GM21381 (cell line): ENCODE results near the gene RBM48.
"Not testable (repeated sequence)": the region's sequence is repeated elsewhere in the genome, so short reads cannot be mapped to it uniquely, and the experiment has no call there.

Experiments used
- ATAC-seq: cut with Tn5 transposase; IDR thresholded peaks from one replicate; pipeline ENCODE4 v1.9.1; 2021; ENCODE audit warnings: mild to moderate bottlenecking, moderate library complexity; ENCODE audit not compliant: unreplicated experiment

The RBM48 gene

GRCh38 chr7:92543542-92543941 lies 14.9 kb downstream of the RBM48 start:
- not testable (repeated sequence) for ATAC-seq

DNA sequence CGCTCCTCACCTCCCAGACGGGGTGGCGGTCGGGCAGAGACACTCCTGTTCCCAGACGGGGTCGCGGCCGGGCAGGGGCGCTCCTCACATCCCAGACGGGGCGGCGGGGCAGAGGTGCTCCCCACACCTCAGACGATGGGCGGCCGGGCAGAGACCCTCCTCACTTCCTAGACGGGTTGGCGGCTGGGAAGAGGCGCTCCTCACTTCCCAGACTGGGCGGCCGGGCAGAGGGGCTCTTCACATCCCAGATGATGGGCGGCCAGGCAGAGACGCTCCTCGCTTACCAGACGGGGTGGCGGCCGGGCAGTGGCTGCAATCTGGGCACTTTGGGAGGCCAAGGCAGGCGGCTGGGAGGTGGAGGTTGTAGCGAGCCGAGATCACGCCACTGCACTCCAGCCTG lies 16.5 kb downstream of the RBM48 start:
- not testable (repeated sequence) for ATAC-seq

GRCh38 chr7:92546856-92547497 lies 18.4 kb downstream of the RBM48 start:
- no peak for ATAC-seq

DNA sequence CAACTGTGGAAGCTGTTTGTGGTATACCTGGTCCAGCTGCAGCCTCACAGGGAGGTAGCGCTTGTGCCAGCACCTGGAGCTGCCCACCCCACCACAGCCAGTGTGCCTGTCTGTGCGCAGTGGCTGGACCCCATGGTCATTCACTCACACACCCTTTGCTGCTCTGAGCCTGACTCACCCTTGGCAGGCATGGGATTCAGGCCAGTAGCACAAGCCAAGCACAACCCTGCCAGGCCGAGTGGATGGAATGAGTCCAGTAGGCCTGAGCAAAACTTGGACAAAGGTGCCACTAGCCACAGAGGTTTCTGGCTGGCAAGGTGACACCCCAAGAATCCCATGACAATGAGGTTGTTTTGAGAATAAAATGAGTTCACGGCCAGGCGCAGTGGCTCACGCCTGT lies 19.0 kb downstream of the RBM48 start:
- no peak for ATAC-seq

GRCh38 chr7:92550194-92550593 lies 21.6 kb downstream of the RBM48 start:
- ATAC-seq = no peak

GRCh38 chr7:92557249-92557648 lies 28.7 kb downstream of the RBM48 start:
- no peak for ATAC-seq

GRCh38 chr7:92557808-92558362 lies 29.3 kb downstream of the RBM48 start:
- ATAC-seq = no peak

GRCh38 chr7:92560602-92561001 lies 32.0 kb downstream of the RBM48 start:
- no peak for ATAC-seq

DNA sequence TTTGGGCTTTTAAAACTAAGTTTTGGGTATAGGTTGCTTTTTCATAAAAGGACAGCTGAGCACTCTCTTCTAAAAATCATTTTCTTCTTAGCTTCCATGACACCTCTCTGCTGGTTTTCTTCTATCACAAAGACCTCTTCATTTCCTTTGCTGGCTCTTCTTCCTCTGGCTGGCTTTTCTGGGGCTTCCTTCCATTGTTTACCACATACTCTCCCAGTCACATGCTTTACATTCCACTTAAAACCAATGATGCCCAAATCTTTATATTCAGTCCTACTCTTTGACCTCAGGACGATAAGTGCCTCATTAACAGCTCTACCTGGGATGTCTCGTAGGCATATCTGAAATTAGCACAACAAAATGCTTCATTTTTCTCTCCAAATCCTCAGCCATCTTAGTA lies 34.8 kb downstream of the RBM48 start:
- ATAC-seq = no peak

GRCh38 chr7:92567460-92567859 lies 38.9 kb downstream of the RBM48 start:
- ATAC-seq = no peak

DNA sequence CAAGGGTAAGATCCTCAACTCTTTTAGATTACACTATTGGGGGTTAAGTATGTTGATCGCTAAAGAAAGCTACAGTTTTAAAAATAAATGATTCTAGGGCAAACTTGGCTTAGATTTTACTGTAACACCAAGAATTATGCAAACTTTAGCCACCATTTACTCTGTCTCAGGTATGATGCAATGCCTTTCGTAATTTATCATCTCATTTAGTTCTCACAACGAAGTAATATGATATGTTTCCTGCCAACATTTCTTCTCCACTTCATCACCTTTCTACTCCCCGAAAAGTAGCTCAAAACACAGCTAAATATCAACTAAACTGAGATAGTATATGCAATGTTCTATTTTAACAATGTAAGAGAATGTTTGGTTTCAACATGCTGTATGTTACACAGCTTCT lies 40.5 kb downstream of the RBM48 start:
- no peak for ATAC-seq

DNA sequence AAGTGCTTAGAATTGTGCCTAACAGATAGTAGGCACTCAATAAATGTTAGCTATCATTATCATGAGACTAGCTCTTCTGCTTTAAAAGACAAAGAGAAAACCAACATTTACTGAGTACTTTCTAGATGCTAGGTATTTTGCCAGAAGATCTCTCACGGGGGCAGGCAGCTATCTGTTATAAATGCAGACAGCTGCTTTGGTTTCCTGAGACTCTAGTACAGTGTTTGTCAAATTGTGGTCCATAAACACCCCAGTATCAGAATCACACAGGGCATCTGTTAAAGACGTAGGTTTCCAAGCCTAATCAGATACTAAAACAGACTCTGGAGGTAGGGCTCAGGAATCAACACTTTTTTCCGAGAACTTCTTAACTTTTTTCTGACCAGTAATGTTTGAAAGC lies 47.7 kb downstream of the RBM48 start:
- no peak for ATAC-seq

GRCh38 chr7:92582948-92583347 lies 54.4 kb downstream of the RBM48 start:
- no peak for ATAC-seq

- no peak for ATAC-seq
Observed at GRCh38 chr7:92584953-92585352, 56.4 kb downstream of the RBM48 start.

DNA sequence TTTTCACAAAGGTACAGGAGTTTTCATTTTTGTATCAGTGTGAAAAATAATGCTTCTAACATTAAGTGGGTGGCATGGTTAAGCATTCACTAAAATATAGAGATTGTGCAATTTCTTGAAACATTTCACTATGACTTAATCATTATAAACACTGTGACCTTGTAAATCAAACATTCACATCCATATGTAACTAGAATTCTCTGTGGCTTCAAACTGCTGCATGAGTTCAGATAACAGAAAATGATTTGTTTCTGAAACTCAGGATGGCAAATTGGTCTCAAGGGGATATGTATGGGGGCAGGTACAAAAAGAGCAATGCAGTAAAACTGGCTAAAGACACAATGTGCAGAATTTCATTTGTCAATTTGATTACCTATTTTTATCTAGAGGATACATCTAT lies 57.8 kb downstream of the RBM48 start:
- no peak for ATAC-seq

DNA sequence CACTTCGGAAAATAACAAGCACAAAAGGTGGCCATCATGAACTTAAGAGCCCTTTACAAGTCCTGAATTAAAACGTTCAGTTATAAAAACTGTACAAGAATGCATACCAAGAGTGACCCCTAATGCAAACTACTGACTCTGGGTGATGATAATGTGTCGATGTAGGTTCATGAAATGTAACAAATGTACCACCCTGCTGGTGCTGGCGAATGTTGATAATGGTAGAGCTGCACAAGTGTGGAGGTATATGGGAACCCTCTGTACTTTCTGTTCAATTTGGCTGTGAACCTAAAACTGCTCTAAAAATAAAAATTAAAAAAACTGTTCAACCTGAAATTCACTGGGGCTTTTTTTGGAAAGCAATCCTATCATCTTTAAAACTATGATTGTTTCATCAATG lies 58.2 kb downstream of the RBM48 start:
- no peak for ATAC-seq
